Liver (tissue), 9 donors: ENCODE measurements around the gene COX7A2. TPM values are rescaled to one million over a fixed set of nuclear protein-coding genes. Genes with fewer than 3 reads are reported as not detected.

Experiments
- DNase-seq: peaks from one replicate; pipeline ENCODE4 v3.0.0-alpha.2; 2017; ENCODE audit warnings: low spot score
- H3K27ac ChIP-seq, 2 donors: one replicate each; pipeline ENCODE4 v1.7.0; 2013; ENCODE audit warnings: inconsistent platforms in 2 of 2, low read length in 2 of 2, control low read depth in 1 of 2, low read depth in 1 of 2, mild to moderate bottlenecking in 1 of 2
- H3K27me3 ChIP-seq, 4 donors: one replicate each; pipeline versions ENCODE4 v1.6.1 to v1.7.0; 2013; ENCODE audit warnings: low read length in 3 of 4, inconsistent platforms in 1 of 4, mild to moderate bottlenecking in 1 of 4, moderate library complexity in 1 of 4; ENCODE audit not compliant: control insufficient read depth in 4 of 4, insufficient read depth in 4 of 4
- H3K36me3 ChIP-seq, 4 donors: one replicate each; pipeline versions ENCODE4 v1.6.1 to v1.7.0; 2013; ENCODE audit warnings: low read length in 3 of 4, mild to moderate bottlenecking in 3 of 4, low read depth in 1 of 4, moderate library complexity in 1 of 4; ENCODE audit not compliant: control insufficient read depth in 4 of 4, insufficient read depth in 3 of 4
- H3K4me1 ChIP-seq, 4 donors: one replicate each; pipeline versions ENCODE4 v1.6.1 to v1.7.0; 2013; ENCODE audit warnings: low read length in 3 of 4, mild to moderate bottlenecking in 3 of 4, moderate library complexity in 1 of 4; ENCODE audit not compliant: control insufficient read depth in 4 of 4, insufficient read depth in 4 of 4
- H3K4me3 ChIP-seq, 3 donors: one replicate each; pipeline versions ENCODE4 v1.6.1 to v1.7.0; 2013; ENCODE audit warnings: low read length in 3 of 3, control low read depth in 1 of 3, low read depth in 1 of 3, mild to moderate bottlenecking in 1 of 3
- H3K9ac ChIP-seq, 2 donors: one replicate each; pipeline ENCODE4 v1.7.0; 2013; ENCODE audit warnings: low read length in 2 of 2, mild to moderate bottlenecking in 2 of 2, moderate library complexity in 2 of 2, control low read depth in 1 of 2, low read depth in 1 of 2
- H3K9me3 ChIP-seq, 4 donors: one replicate each; pipeline versions ENCODE4 v1.6.1 to v1.7.0; 2013; ENCODE audit warnings: low read length in 3 of 4; ENCODE audit not compliant: control insufficient read depth in 4 of 4
- EGR1 ChIP-seq, 2 donors: IDR thresholded peaks; 2 replicates each; pipeline ENCODE4 v1.6.1; 2016 to 2018; ENCODE audit warnings: antibody characterized with exemption in 2 of 2, low read depth in 2 of 2
- FOXA1 ChIP-seq: IDR thresholded peaks from 2 replicates; pipeline ENCODE4 v1.6.1; 2016; ENCODE audit warnings: antibody characterized with exemption
- FOXA2 ChIP-seq: IDR thresholded peaks from 2 replicates; pipeline ENCODE4 v1.6.1; 2016; ENCODE audit warnings: antibody characterized with exemption
- GABPA ChIP-seq, 2 donors: IDR thresholded peaks in 1 of 2; conservative IDR thresholded peaks in 1 of 2; 2 replicates each; pipeline ENCODE4 v1.6.1; 2016; ENCODE audit warnings: antibody characterized with exemption in 2 of 2, mild to moderate bottlenecking in 1 of 2, moderate library complexity in 1 of 2
- HNF4A ChIP-seq, 2 donors: conservative IDR thresholded peaks; 2 replicates each; pipeline ENCODE4 v1.6.1; 2016; ENCODE audit warnings: antibody characterized with exemption in 2 of 2, mild to moderate bottlenecking in 2 of 2
- HNF4G ChIP-seq: IDR thresholded peaks from 2 replicates; pipeline ENCODE4 v1.6.1; 2016; ENCODE audit warnings: antibody characterized with exemption
- JUND ChIP-seq, 2 donors: IDR thresholded peaks; 2 replicates each; pipeline ENCODE4 v1.6.1; 2016; ENCODE audit warnings: antibody characterized with exemption in 2 of 2
- NR2F2 ChIP-seq: IDR thresholded peaks from 2 replicates; pipeline ENCODE4 v1.6.1; 2016; ENCODE audit warnings: antibody characterized with exemption
- RAD21 ChIP-seq, 2 donors: IDR thresholded peaks; 2 replicates each; pipeline ENCODE4 v1.6.1; 2016; ENCODE audit warnings: antibody characterized with exemption in 2 of 2, mild to moderate bottlenecking in 2 of 2
- RXRA ChIP-seq, 2 donors: IDR thresholded peaks; 2 replicates each; pipeline ENCODE4 v1.6.1; 2017 to 2018; ENCODE audit warnings: antibody characterized with exemption in 2 of 2, mild to moderate bottlenecking in 1 of 2
- SP1 ChIP-seq: IDR thresholded peaks from 2 replicates; pipeline ENCODE4 v1.6.1; 2018; ENCODE audit warnings: antibody characterized with exemption, mild to moderate bottlenecking
- TAF1 ChIP-seq: conservative IDR thresholded peaks from 2 replicates; pipeline ENCODE4 v1.6.1; 2016; ENCODE audit warnings: antibody characterized with exemption, mild to moderate bottlenecking
- YY1 ChIP-seq: IDR thresholded peaks from 2 replicates; pipeline ENCODE4 v1.6.1; 2016; ENCODE audit warnings: antibody characterized with exemption, mild to moderate bottlenecking
- WGBS: extraction: QIAGEN DNeasy Blood & Tissue Kit; methylation state at CpG from one replicate; pipeline ENCODE4 v1.1.7; 2013; 5-methylcytosine and 5-hydroxymethylcytosine counted together
- polyA plus RNA-seq, 2 donors: library from polyadenylated mRNA; stranded (reverse) in 1 of 2; unstranded in 1 of 2; fragments of 200-250 nt in 1 of 2; fragments of >200 nt in 1 of 2; fragmentation: Nextera tagmentation in 1 of 2; extraction: Ambion mirVana in 1 of 2; gene quantifications; one replicate each; pipeline versions ENCODE4 v1.2.1 to v1.2.3, GENCODE V29; 2013 to 2015
- total RNA-seq, 2 donors: library from RNA; depleted of rRNA; stranded (reverse); fragments of >200 nt; gene quantifications; one replicate each; pipeline ENCODE4 v1.2.3, GENCODE V29; 2014
- TF ChIP-seq, protein P1 (sequence below): IDR thresholded peaks from 2 replicates; pipeline ENCODE4 v1.6.1; 2016; ENCODE audit warnings: antibody characterized with exemption, mild to moderate bottlenecking
- TF ChIP-seq, protein P2 (sequence below): fragments of 150-350 bp; IDR thresholded peaks from 2 replicates; pipeline ENCODE4 v1.5.1; 2017; ENCODE audit warnings: improper control_type of control experiment, low read depth, low read length; ENCODE audit not compliant: missing input control
- TF ChIP-seq, protein P3 (sequence below): IDR thresholded peaks from 2 replicates; pipeline ENCODE4 v1.6.1; 2016; ENCODE audit warnings: antibody characterized with exemption
- TF ChIP-seq, protein P4 (sequence below): IDR thresholded peaks from 2 replicates; pipeline ENCODE4 v1.6.1; 2016; ENCODE audit warnings: antibody characterized with exemption
- TF ChIP-seq, protein P5 (sequence below): IDR thresholded peaks from 2 replicates; pipeline ENCODE4 v1.6.1; 2016; ENCODE audit warnings: antibody characterized with exemption
- donor health status: healthy.
- donor health status: healthy.
- donor health status: healthy.
- donor health status: healthy.
- donor health status: healthy.

COX7A2 gene
- total and polyA plus RNA-seq, 4 donors = 69.8 to 583 (median 289) TPM

DNA sequence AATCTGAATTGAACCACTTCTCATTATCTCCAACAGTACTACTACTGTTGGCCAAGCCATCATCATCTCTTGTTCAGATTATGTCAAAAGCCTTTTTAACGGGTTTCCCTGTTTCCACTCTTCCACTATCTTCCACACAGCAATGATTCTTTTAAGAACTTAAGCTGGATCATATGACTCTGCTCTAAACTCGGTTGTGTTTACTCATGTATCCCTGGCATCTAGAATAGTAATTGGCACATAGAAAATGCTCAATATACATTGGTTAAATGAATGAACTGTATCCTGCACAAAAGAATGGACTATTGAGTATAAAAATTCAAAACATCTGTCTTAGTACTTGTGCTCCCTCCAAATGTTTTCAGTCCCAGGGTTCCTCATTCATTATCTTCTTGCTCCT is 2.8 kb upstream of the COX7A2 start:
- TF ChIP-seq SP1 = no peak
- TF ChIP-seq JUND (IDR thresholded peaks at IDR 0.05) = no peak
- TF ChIP-seq, protein P1, sequence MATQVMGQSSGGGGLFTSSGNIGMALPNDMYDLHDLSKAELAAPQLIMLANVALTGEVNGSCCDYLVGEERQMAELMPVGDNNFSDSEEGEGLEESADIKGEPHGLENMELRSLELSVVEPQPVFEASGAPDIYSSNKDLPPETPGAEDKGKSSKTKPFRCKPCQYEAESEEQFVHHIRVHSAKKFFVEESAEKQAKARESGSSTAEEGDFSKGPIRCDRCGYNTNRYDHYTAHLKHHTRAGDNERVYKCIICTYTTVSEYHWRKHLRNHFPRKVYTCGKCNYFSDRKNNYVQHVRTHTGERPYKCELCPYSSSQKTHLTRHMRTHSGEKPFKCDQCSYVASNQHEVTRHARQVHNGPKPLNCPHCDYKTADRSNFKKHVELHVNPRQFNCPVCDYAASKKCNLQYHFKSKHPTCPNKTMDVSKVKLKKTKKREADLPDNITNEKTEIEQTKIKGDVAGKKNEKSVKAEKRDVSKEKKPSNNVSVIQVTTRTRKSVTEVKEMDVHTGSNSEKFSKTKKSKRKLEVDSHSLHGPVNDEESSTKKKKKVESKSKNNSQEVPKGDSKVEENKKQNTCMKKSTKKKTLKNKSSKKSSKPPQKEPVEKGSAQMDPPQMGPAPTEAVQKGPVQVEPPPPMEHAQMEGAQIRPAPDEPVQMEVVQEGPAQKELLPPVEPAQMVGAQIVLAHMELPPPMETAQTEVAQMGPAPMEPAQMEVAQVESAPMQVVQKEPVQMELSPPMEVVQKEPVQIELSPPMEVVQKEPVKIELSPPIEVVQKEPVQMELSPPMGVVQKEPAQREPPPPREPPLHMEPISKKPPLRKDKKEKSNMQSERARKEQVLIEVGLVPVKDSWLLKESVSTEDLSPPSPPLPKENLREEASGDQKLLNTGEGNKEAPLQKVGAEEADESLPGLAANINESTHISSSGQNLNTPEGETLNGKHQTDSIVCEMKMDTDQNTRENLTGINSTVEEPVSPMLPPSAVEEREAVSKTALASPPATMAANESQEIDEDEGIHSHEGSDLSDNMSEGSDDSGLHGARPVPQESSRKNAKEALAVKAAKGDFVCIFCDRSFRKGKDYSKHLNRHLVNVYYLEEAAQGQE = no peak
- TF ChIP-seq, protein P2, sequence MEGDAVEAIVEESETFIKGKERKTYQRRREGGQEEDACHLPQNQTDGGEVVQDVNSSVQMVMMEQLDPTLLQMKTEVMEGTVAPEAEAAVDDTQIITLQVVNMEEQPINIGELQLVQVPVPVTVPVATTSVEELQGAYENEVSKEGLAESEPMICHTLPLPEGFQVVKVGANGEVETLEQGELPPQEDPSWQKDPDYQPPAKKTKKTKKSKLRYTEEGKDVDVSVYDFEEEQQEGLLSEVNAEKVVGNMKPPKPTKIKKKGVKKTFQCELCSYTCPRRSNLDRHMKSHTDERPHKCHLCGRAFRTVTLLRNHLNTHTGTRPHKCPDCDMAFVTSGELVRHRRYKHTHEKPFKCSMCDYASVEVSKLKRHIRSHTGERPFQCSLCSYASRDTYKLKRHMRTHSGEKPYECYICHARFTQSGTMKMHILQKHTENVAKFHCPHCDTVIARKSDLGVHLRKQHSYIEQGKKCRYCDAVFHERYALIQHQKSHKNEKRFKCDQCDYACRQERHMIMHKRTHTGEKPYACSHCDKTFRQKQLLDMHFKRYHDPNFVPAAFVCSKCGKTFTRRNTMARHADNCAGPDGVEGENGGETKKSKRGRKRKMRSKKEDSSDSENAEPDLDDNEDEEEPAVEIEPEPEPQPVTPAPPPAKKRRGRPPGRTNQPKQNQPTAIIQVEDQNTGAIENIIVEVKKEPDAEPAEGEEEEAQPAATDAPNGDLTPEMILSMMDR = no peak
- no peak for TF ChIP-seq GABPA (IDR thresholded peaks at IDR 0.05 in 1 of 2, conservative IDR thresholded peaks at IDR 0.05 in 1 of 2)
- TF ChIP-seq EGR1 (IDR thresholded peaks at IDR 0.05; ENCODE audit: low read depth in 2 of 2) = no peak
- no peak for TF ChIP-seq HNF4A (conservative IDR thresholded peaks at IDR 0.05)
- TF ChIP-seq FOXA1 = no peak
- TF ChIP-seq RAD21 (IDR thresholded peaks at IDR 0.05) = no peak
- TF ChIP-seq, protein P3, sequence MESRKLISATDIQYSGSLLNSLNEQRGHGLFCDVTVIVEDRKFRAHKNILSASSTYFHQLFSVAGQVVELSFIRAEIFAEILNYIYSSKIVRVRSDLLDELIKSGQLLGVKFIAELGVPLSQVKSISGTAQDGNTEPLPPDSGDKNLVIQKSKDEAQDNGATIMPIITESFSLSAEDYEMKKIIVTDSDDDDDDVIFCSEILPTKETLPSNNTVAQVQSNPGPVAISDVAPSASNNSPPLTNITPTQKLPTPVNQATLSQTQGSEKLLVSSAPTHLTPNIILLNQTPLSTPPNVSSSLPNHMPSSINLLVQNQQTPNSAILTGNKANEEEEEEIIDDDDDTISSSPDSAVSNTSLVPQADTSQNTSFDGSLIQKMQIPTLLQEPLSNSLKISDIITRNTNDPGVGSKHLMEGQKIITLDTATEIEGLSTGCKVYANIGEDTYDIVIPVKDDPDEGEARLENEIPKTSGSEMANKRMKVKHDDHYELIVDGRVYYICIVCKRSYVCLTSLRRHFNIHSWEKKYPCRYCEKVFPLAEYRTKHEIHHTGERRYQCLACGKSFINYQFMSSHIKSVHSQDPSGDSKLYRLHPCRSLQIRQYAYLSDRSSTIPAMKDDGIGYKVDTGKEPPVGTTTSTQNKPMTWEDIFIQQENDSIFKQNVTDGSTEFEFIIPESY = no peak
- TF ChIP-seq NR2F2 = no peak
- TF ChIP-seq, protein P4, sequence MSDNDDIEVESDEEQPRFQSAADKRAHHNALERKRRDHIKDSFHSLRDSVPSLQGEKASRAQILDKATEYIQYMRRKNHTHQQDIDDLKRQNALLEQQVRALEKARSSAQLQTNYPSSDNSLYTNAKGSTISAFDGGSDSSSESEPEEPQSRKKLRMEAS = no peak
- no peak for TF ChIP-seq HNF4G
- TF ChIP-seq FOXA2 = no peak
- TF ChIP-seq, protein P5, sequence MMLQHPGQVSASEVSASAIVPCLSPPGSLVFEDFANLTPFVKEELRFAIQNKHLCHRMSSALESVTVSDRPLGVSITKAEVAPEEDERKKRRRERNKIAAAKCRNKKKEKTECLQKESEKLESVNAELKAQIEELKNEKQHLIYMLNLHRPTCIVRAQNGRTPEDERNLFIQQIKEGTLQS = no peak
- no peak for TF ChIP-seq TAF1
- no peak for TF ChIP-seq YY1
- no peak for TF ChIP-seq RXRA (IDR thresholded peaks at IDR 0.05)
- WGBS = 57% methylated on average over 2 of the region's 2 CpGs
- Histone ChIP-seq H3K27ac (no peak overlapping the region), H3K9me3 (no peaks in the 10 kb centered on the region), H3K4me1 (peaks cover 0 to 13% (median 6%) of the 10 kb centered on the region in 4 donors), H3K27me3 (no peaks in the 10 kb centered on the region), H3K4me3 (no peak overlapping the region), H3K9ac (no peak overlapping the region), H3K36me3 (no peaks in the 10 kb centered on the region)
- DNase-seq = no peak
